Naive B cell (primary cell): Measurements from ENCODE around the gene MARK2. TPM values are rescaled to one million over a fixed set of nuclear protein-coding genes. Genes with fewer than 3 reads are reported as not detected.

ENCODE experiments used
- ATAC-seq, 2 donors: fragments of 150-1000 bp; cut with Tn5 transposase; 2 replicates each; pipeline ENCODE4 v1.10.0; 2021; ENCODE audit warnings: low read depth in 2 of 2, mild to moderate bottlenecking in 2 of 2, moderate library complexity in 2 of 2
- DNase-seq: peaks from one replicate; pipeline ENCODE4 v3.0.0; 2022
- H3K27ac Mint-ChIP-seq, 6 donors: one replicate each; pipeline ENCODE4 v1.8.0; 2020 to 2022; ENCODE audit warnings: mild to moderate bottlenecking in 6 of 6, mixed read lengths in 6 of 6, moderate library complexity in 5 of 6, inconsistent platforms in 2 of 6
- H3K27me3 Mint-ChIP-seq, 3 donors: one replicate each; pipeline ENCODE4 v1.8.0; 2021 to 2022; ENCODE audit warnings: mixed read lengths in 3 of 3, mild to moderate bottlenecking in 1 of 3
- H3K36me3 Mint-ChIP-seq, 2 donors: one replicate each; pipeline ENCODE4 v1.8.0; 2020 to 2022; ENCODE audit warnings: mixed read lengths in 2 of 2, inconsistent platforms in 1 of 2, mild to moderate bottlenecking in 1 of 2
- H3K4me1 Mint-ChIP-seq, 3 donors: one replicate each; pipeline ENCODE4 v1.8.0; 2020 to 2022; ENCODE audit warnings: mixed read lengths in 3 of 3, inconsistent platforms in 1 of 3, mild to moderate bottlenecking in 1 of 3, moderate library complexity in 1 of 3
- H3K4me3 Mint-ChIP-seq, 8 donors: one replicate each; pipeline ENCODE4 v1.8.0; 2020 to 2022; ENCODE audit warnings: mild to moderate bottlenecking in 8 of 8, mixed read lengths in 8 of 8, moderate library complexity in 8 of 8, inconsistent platforms in 2 of 8
- H3K9me3 Mint-ChIP-seq, 7 donors: one replicate each; pipeline ENCODE4 v1.8.0; 2020 to 2022; ENCODE audit warnings: mixed read lengths in 7 of 7, mild to moderate bottlenecking in 5 of 7, inconsistent platforms in 2 of 7, moderate library complexity in 1 of 7
- polyA plus RNA-seq, 6 donors: library from polyadenylated mRNA; unstranded; fragments of 300-500 nt; fragmentation: Illumina TruSeq; gene quantifications; one replicate each; pipeline ENCODE4 v1.2.3, GENCODE V29; 2021; ENCODE audit warnings: low read depth in 6 of 6

MARK2 gene
- polyA plus RNA-seq, 6 donors from 2014 or later: 31.0 to 66.8 (median 42.9) TPM

DNA sequence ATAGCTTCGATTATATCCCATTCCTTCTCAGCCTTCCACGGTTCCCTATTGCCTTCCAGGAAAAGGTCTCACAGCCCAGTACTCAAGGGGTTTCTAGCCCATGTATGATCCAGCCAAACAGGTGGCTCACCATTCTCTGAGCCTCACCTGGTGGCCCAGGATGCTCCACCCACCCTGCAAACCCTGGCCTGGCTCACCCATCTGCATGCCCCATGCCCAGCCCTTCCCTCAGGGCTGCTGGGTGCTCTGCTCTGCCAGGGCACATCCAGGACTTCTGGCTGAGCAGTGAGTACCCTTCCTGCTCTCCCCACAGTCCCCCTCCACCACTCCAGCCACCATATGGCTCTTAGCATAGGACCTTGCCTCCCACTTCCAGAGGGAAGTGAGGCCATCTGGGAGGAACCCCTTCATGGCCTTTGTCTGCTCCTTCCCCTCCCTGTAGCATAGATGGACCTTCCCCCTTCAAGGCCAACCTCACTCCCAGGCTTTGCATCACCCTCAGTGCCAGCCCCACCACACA lies 83.8 kb downstream of the MARK2 start:
- Mint-ChIP-seq H3K27ac (no peak overlapping the region), H3K36me3 (no peaks in the 10 kb centered on the region), H3K9me3 (no peaks in the 10 kb centered on the region), H3K4me1 (peaks cover 7 to 11% (median 8%) of the 10 kb centered on the region in 3 donors), H3K4me3 (no peak overlapping the region), H3K27me3 (peaks cover 6 to 41% (median 30%) of the 10 kb centered on the region in 3 donors)
- DNase-seq (no peak), ATAC-seq (no peak)

DNA sequence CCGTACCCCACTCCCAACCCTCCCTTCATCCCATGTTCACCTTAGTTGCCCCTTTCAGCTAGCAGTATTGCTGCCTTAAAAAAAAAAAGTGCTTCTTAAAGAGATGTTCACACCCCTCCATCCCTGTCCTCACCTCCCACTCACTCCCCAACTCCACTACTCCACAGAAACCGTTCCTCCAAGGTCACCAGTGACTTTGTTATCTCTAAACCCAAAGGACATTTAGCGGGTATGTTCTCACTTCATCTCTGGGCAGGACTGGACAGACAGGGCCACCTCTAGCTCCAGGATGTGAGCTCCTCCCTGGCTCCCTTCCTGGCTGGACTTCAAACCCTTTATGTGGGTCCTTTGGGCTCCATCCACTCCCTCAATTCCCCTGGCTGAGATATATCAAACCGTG lies 84.4 kb downstream of the MARK2 start:
- H3K27ac Mint-ChIP-seq: peak overlapping the region in 1 of 6 donors; percentile 82
- ATAC-seq (no peak), DNase-seq (no peak)
- H3K4me1 Mint-ChIP-seq: peaks cover 6 to 9% (median 6%) of the 10 kb centered on the region in 3 donors
- H3K27me3 Mint-ChIP-seq: peaks cover 10 to 47% (median 30%) of the 10 kb centered on the region in 3 donors
- H3K9me3 Mint-ChIP-seq: no peaks in the 10 kb centered on the region
- no peak overlapping the region for H3K4me3 Mint-ChIP-seq
- no peaks in the 10 kb centered on the region for H3K36me3 Mint-ChIP-seq

DNA sequence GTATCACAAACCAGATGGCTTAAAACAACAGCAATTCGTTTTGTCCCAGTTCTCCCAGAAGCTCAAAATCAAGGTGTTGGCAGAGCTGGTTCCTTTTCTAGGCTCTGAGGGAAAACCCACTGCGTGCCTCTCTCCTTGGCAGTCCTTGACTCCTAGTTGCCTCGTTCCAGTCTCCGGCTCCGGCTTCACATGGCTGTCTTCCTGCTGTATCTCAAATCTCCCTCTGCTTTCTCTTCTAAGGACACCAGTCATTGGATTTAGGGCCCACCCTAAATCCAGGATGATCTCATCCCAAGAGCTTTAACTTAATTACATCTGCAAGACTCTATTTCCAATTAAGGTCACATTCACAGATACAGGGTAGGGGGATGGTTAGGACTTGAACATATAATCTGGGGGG lies 90.7 kb downstream of the MARK2 start:
- no peak for DNase-seq
- peak overlapping the region in 1 of 6 donors; percentile 64 for H3K27ac Mint-ChIP-seq
- no peaks in the 10 kb centered on the region for H3K36me3 Mint-ChIP-seq
- no peaks in the 10 kb centered on the region for H3K4me1 Mint-ChIP-seq
- no peaks in the 10 kb centered on the region for H3K9me3 Mint-ChIP-seq
- H3K27me3 Mint-ChIP-seq: peaks cover 11 to 25% (median 17%) of the 10 kb centered on the region in 3 donors
- no peak for ATAC-seq
- H3K4me3 Mint-ChIP-seq: no peak overlapping the region

DNA sequence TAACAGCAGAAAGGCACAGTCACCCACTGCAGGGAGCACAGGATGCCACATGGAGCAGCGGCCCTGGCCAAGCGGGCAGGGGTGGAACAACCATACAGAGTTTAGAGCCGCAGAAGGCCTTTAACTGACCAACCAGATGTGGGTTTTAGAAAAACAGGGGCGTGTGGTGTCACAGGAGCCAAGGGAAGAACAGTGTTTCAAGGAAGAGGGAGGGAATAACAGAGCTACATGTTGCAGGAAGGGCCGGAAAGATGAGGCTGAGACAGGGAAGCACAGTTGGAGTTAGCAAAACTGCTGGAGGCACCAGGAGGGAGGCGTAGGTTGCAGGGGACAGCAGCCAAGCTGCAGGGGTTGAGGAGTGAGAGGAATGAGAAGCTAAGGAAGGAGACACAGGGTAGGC lies 92.1 kb downstream of the MARK2 start:
- DNase-seq (no peak), ATAC-seq (no peak)
- H3K4me1 Mint-ChIP-seq: peaks cover 0 to 3% (median 0%) of the 10 kb centered on the region in 3 donors
- peaks cover 7 to 17% (median 11%) of the 10 kb centered on the region in 3 donors for H3K27me3 Mint-ChIP-seq
- H3K27ac Mint-ChIP-seq: no peak overlapping the region
- no peaks in the 10 kb centered on the region for H3K9me3 Mint-ChIP-seq
- no peaks in the 10 kb centered on the region for H3K36me3 Mint-ChIP-seq
- peak overlapping the region in 2 of 8 donors; percentile 9 to 65 for H3K4me3 Mint-ChIP-seq

DNA sequence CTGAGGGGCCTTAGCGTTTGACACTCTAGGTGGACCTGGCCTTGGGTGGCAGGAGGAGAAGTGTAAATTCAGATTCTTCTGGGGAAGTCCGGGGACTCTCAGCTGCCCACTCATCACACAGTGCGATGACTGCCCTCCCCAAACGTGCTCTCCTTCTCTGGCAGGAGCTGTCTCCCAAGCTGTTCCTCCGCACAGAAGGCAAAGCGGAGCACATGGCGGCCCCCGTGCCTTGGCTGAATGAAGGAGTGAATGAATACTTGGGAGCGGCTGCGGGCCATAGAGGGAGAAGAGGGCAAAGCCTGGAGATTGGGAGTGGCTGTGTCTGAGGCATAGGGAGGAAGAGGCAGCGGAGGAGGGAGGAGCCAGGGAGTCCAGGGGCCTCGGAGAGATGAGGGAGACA lies 93.0 kb downstream of the MARK2 start:
- no peak overlapping the region for H3K4me3 Mint-ChIP-seq
- no peaks in the 10 kb centered on the region for H3K36me3 Mint-ChIP-seq
- H3K4me1 Mint-ChIP-seq: peaks cover 0 to 4% (median 0%) of the 10 kb centered on the region in 3 donors
- DNase-seq (no peak), ATAC-seq (no peak)
- no peaks in the 10 kb centered on the region for H3K9me3 Mint-ChIP-seq
- H3K27me3 Mint-ChIP-seq: peaks cover 6 to 16% (median 11%) of the 10 kb centered on the region in 3 donors
- peak overlapping the region in 1 of 6 donors; percentile 80 for H3K27ac Mint-ChIP-seq

DNA sequence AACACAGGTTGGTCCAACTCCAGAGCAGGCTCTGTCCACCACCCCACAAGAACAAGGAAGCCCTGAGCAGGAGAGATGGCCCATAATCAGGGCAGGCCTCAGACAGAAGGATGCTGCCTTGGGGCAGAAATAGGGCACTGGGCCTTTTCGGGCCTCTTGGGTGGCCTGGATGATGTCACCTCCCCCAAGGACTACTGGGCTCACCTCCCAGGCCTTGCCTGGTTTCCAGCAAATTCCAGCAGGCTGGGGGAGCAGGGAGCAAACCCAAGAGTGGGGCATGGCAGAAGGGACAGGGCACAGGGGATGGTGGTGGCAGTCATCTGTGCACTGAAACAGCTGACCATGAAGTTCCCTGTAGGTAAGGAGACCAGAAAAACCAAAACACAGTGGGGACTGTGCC lies 94.5 kb downstream of the MARK2 start:
- DNase-seq (no peak), ATAC-seq (no peak)
- Mint-ChIP-seq H3K9me3 (no peaks in the 10 kb centered on the region), H3K27me3 (peaks cover 0 to 6% (median 2%) of the 10 kb centered on the region in 3 donors), H3K4me3 (peak overlapping the region in 1 of 8 donors; percentile 61), H3K4me1 (peaks cover 5 to 8% (median 7%) of the 10 kb centered on the region in 3 donors), H3K36me3 (no peaks in the 10 kb centered on the region), H3K27ac (no peak overlapping the region)

DNA sequence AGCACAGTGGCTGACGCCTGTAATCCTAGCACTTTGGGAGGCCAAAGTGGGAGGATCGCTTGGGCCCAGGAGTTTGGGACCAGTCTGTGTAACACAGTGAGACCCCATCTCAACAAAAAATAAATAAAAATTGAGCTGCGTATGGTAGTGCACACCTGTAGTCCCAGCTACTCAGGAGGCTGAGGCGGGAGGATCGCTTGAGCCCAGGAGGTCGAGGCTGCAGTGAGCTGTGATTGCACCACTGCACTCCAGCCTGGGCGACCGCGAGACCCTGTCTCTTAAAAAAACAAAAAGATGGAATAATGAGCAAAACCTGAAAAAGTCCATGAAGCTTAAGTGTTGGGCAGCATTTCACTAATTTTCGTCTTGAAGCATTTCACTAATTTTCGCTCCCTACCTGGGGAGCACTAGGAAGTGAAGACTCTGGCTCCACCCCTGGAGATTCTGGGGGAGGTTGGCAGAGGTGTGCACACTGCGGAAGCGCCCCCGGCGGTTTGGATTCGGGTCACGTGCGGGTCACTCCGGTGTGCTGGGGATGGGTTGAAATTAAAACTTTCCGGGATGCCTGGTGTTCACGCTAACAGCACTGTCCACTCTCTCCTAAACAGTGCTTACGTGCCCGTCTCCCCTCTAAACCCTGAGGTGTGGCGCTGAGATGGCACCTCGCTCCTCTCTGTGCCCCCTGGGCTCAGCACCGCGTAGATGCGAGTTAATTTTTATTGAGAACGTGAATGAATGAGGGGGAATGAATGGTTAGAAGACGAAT lies 99.0 kb downstream of the MARK2 start:
- no peak for DNase-seq
- Mint-ChIP-seq H3K27me3 (no peaks in the 10 kb centered on the region), H3K27ac (peak overlapping the region in 5 of 6 donors; percentile 81 to 95 (median 92)), H3K4me3 (peak overlapping the region; percentile 78 to 94 (median 90)), H3K4me1 (peaks cover 30 to 36% (median 35%) of the 10 kb centered on the region in 3 donors), H3K36me3 (no peaks in the 10 kb centered on the region), H3K9me3 (no peaks in the 10 kb centered on the region)
- peak; percentile 7 to 15 for ATAC-seq

DNA sequence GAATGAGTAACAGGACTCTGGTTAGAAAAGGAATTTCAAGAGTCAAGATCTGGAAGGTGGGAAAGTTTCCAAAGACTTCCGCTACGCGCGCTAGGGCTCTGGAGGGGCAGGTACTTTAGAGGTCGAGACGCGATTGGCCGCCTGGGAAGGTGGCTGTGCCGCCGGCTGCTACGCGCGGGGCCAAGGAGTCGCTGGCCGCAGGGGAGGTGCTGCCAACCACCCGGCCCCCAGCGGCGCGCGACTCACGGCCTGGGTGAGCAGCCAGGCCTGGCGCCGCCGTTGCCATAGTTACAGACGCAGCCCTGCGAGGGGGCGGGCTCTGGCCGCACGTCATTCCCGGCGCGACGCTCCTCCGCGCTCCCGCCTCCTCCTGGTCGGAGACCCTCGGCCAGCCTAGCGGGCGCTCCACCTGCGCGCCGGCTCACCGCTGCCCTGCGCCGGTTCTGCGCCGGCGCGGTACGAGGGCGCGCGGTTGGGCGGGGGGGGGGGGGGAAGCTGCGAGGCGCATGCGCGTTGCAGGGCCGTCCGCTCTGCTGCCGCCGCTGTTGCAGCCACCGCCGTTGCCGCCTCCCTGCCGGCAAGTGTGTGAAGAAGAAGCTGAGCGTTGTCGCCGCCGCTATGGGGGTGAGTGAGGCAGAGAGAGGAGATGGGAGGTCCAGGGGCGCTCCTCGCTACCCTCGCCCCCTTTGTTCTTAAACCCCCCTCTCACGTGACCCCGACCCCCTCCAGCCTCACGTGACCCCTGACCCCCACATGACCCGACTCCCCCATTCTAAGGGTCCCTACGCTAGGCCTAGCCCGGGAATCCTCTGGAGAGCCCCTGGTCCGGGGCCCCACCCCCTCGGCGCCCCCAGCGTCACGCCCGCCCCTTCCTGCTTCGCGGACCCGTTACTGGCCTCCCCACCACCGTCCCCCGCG lies 99.8 kb downstream of the MARK2 start, which contains the start of gene NAA40:
Gene NAA40, plus strand, starts transcription at position 524 of the 918 bp plus-strand sequence. Its CDS starts 95 bp downstream, at position 619.
- peak within 1 kb of the TSS; percentile 81 to 97 (median 92) for H3K27ac Mint-ChIP-seq
- peak; percentile 84 to 86 for ATAC-seq
- no peaks in the 10 kb centered on the region for H3K27me3 Mint-ChIP-seq
- H3K9me3 Mint-ChIP-seq: no peaks in the 10 kb centered on the region
- DNase-seq: peak; percentile 89
- H3K4me1 Mint-ChIP-seq: peaks cover 30 to 43% (median 41%) of the 10 kb centered on the region in 3 donors
- H3K4me3 Mint-ChIP-seq: peak within 1 kb of the TSS; percentile 78 to 94 (median 91)
- H3K36me3 Mint-ChIP-seq: no peaks in the 10 kb centered on the region

DNA sequence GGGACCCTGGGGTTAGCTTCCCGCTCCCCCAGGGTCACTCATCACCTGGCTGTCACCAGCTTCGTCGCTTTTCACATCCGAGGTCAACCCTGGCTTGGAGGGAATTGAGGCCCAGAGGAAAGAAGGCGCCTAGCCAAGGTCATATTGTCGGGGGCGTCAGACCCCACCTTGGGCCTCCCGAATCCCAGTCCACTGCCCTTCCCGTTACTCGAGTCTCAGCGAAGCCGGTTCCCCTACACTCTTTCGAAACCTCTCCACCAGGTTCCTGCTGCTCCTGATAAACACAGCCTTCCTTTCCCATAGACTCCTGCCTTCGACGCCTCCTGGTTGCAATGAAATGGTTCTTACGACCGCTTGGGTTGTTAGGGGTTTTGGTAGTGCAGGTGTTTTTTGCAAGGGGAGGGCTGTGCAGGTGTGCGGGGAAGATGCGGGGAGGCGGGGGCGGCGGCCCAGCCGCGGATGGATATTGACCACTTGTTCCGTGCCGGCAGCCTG lies 100.5 kb downstream of the MARK2 start:
- H3K9me3 Mint-ChIP-seq: no peaks in the 10 kb centered on the region
- H3K4me1 Mint-ChIP-seq: peaks cover 36 to 49% (median 47%) of the 10 kb centered on the region in 3 donors
- H3K4me3 Mint-ChIP-seq: peak overlapping the region; percentile 78 to 94 (median 91)
- DNase-seq (no peak), ATAC-seq (no peak)
- no peaks in the 10 kb centered on the region for H3K27me3 Mint-ChIP-seq
- H3K36me3 Mint-ChIP-seq: no peaks in the 10 kb centered on the region
- H3K27ac Mint-ChIP-seq: peak overlapping the region; percentile 76 to 97 (median 83)

DNA sequence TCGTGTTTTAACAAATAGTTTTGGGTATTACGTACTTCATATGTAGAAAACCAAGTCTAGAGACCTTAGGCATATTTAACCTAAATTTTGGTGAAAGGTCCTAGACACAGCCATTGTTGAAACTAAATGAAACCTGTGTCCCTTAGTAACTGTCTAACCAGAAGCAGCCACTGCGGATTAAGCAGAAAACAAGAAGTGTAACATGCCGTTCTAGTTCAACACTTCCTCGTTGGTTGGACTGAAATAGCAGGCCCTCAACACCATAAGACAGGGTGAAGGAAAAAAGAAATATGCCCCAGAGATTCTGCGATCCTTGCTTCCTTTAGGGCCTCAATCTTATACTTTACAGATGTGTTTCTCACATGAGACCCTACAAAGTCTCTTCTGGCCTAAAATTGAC lies 101.9 kb downstream of the MARK2 start:
- no peaks in the 10 kb centered on the region for H3K36me3 Mint-ChIP-seq
- peak; percentile 29 to 38 for ATAC-seq
- no peaks in the 10 kb centered on the region for H3K27me3 Mint-ChIP-seq
- DNase-seq: peak; percentile 49
- peak overlapping the region; percentile 59 to 93 (median 89) for H3K27ac Mint-ChIP-seq
- peak overlapping the region; percentile 35 to 93 (median 90) for H3K4me3 Mint-ChIP-seq
- H3K9me3 Mint-ChIP-seq: no peaks in the 10 kb centered on the region
- peaks cover 36 to 49% (median 47%) of the 10 kb centered on the region in 3 donors for H3K4me1 Mint-ChIP-seq

DNA sequence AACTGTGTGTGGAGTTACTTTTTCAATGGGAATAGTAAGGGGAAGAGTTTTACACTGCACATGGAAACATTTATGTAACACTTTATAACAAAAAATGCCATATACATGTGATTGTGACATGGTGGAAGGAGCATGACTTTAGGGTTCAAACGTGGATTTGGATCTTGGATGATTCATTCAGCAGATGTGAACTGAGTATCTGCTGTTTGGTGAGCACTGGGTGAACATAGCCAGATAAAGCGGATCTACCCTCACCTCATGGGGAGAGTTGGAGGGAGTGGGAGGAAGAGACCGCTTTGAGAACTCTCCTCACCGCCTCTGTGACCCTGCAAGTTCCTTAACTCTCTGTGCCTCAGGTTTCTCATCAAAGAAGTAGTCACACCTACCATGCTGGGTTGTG lies 103.0 kb downstream of the MARK2 start:
- Mint-ChIP-seq H3K4me3 (peak overlapping the region in 1 of 8 donors; percentile 88), H3K36me3 (no peaks in the 10 kb centered on the region), H3K4me1 (peaks cover 33 to 49% (median 47%) of the 10 kb centered on the region in 3 donors), H3K9me3 (no peaks in the 10 kb centered on the region), H3K27ac (peak overlapping the region in 5 of 6 donors; percentile 34 to 89 (median 64)), H3K27me3 (no peaks in the 10 kb centered on the region)
- no peak for ATAC-seq
- no peak for DNase-seq

DNA sequence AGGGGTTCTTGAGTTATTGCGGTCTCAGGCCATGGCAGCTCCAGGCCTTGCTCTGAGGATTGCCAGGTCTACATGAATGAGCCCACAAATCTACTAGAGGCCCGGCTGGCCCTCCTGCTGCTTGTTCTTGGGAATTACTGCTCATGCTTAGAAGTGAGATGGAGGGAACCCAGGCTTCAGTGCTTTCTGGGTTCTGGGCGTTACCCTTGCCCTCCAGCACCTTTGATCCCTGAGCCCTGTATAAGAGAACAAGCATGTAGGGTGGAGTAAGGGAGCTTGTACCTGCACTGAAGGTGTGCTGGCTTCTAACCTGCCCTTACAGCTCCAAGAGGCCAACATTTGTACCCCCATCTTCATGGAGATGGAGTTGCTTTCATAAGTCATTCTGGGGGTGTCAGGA lies 103.9 kb downstream of the MARK2 start:
- DNase-seq: no peak
- Mint-ChIP-seq H3K9me3 (no peaks in the 10 kb centered on the region), H3K27me3 (no peaks in the 10 kb centered on the region), H3K36me3 (no peaks in the 10 kb centered on the region), H3K27ac (peak overlapping the region in 1 of 6 donors; percentile 28), H3K4me1 (peaks cover 33 to 48% (median 47%) of the 10 kb centered on the region in 3 donors), H3K4me3 (peak overlapping the region in 3 of 8 donors; percentile 12 to 68 (median 30))
- no peak for ATAC-seq

DNA sequence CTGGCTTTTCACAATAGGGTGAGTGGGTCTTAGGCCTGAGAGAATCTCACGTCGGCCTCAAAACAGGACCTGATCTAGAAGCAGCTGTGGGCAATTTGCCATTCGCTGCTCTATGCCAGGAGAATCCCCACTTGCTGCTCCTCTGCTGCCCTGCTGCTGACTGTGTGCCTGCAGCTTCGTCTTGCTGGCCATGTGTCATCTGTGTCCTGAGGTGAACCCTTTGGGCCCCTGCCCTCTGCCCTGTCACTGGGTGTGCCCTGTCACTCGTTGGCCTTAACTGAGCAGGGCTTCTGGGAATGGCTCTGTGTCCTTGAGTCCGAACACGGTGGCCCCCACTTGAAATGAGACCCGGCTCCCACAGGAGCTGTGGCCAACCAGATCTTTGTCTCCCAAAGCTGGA lies 106.1 kb downstream of the MARK2 start:
- Mint-ChIP-seq H3K36me3 (no peaks in the 10 kb centered on the region), H3K27ac (peak overlapping the region in 1 of 6 donors; percentile 57), H3K4me3 (peak overlapping the region in 1 of 8 donors; percentile 15), H3K9me3 (no peaks in the 10 kb centered on the region), H3K27me3 (no peaks in the 10 kb centered on the region), H3K4me1 (peaks cover 19 to 34% (median 32%) of the 10 kb centered on the region in 3 donors)
- no peak for DNase-seq
- no peak for ATAC-seq
